ENCODE measurements around the gene HMGN4.

HMGN4 gene

GRCh38 chr6:26495281-26495680, 42.9 kb upstream of the HMGN4 start:
- no peak for DNase-seq
- Mint-ChIP-seq H3K36me3 (ENCODE audit: low read depth) (no peaks in the 10 kb centered on the region), H3K9me3 (no peaks in the 10 kb centered on the region), H3K27me3 (ENCODE audit: low read depth, poor library complexity) (peaks cover 15% of the 10 kb centered on the region), H3K27ac (no peak overlapping the region), H3K4me3 (no peak overlapping the region), H3K4me1 (peaks cover 19% of the 10 kb centered on the region)
- TF ChIP-seq CTCF (IDR thresholded peaks at IDR 0.05), result no peak

GRCh38 chr6:26497610-26498009, 40.6 kb upstream of the HMGN4 start:
- H3K9me3 Mint-ChIP-seq, result no peaks in the 10 kb centered on the region
- H3K36me3 Mint-ChIP-seq (ENCODE audit: low read depth), result no peaks in the 10 kb centered on the region
- H3K27ac Mint-ChIP-seq, result no peak overlapping the region
- H3K4me3 Mint-ChIP-seq, result no peak overlapping the region
- H3K4me1 Mint-ChIP-seq, result peaks cover 11% of the 10 kb centered on the region
- H3K27me3 Mint-ChIP-seq (ENCODE audit: low read depth, poor library complexity), result peaks cover 38% of the 10 kb centered on the region
- no peak for DNase-seq
- no peak for TF ChIP-seq CTCF (IDR thresholded peaks at IDR 0.05)

- Mint-ChIP-seq H3K36me3 (ENCODE audit: low read depth) (no peaks in the 10 kb centered on the region), H3K4me3 (peak within 1 kb of the TSS; percentile 77), H3K27ac (no peak within 1 kb of the TSS), H3K9me3 (no peaks in the 10 kb centered on the region), H3K4me1 (peaks cover 11% of the 10 kb centered on the region), H3K27me3 (ENCODE audit: low read depth, poor library complexity) (peaks cover 62% of the 10 kb centered on the region)
- TF ChIP-seq CTCF (IDR thresholded peaks at IDR 0.05), result no peak
- no peak for DNase-seq
Measured at GRCh38 chr6:26500102-26500501, 38.1 kb upstream of the HMGN4 start, which contains the start of gene BTN1A1. TSS of gene BTN1A1 (plus strand) at chr6:26500303. CDS start at chr6:26501287, 984 bp downstream.

GRCh38 chr6:26501482-26501986, 36.6 kb upstream of the HMGN4 start:
- no peak for TF ChIP-seq CTCF (IDR thresholded peaks at IDR 0.05)
- no peaks in the 10 kb centered on the region for H3K9me3 Mint-ChIP-seq
- H3K4me3 Mint-ChIP-seq, result peak overlapping the region; percentile 77
- H3K27me3 Mint-ChIP-seq (ENCODE audit: low read depth, poor library complexity), result peaks cover 68% of the 10 kb centered on the region
- H3K27ac Mint-ChIP-seq, result no peak overlapping the region
- H3K4me1 Mint-ChIP-seq, result peaks cover 11% of the 10 kb centered on the region
- H3K36me3 Mint-ChIP-seq (ENCODE audit: low read depth), result no peaks in the 10 kb centered on the region
- DNase-seq, result peak; percentile 51

- no peaks in the 10 kb centered on the region for H3K36me3 Mint-ChIP-seq (ENCODE audit: low read depth)
- no peaks in the 10 kb centered on the region for H3K9me3 Mint-ChIP-seq
- no peak overlapping the region for H3K27ac Mint-ChIP-seq
- no peak for TF ChIP-seq CTCF (IDR thresholded peaks at IDR 0.05)
- peak overlapping the region; percentile 77 for H3K4me3 Mint-ChIP-seq
- DNase-seq, result no peak
- peaks cover 11% of the 10 kb centered on the region for H3K4me1 Mint-ChIP-seq
- peaks cover 68% of the 10 kb centered on the region for H3K27me3 Mint-ChIP-seq (ENCODE audit: low read depth, poor library complexity)
Measured at GRCh38 chr6:26502165-26502564, 36.0 kb upstream of the HMGN4 start.

- Mint-ChIP-seq H3K4me1 (peaks cover 11% of the 10 kb centered on the region), H3K9me3 (no peaks in the 10 kb centered on the region), H3K36me3 (ENCODE audit: low read depth) (no peaks in the 10 kb centered on the region), H3K4me3 (peak overlapping the region; percentile 18), H3K27me3 (ENCODE audit: low read depth, poor library complexity) (peaks cover 66% of the 10 kb centered on the region), H3K27ac (no peak overlapping the region)
- no peak for TF ChIP-seq CTCF (IDR thresholded peaks at IDR 0.05)
- no peak for DNase-seq
Measured at GRCh38 chr6:26502626-26503025, 35.5 kb upstream of the HMGN4 start.
